BE2C (cell line): Measurements from ENCODE around the gene CFAP210.
A peak's percentile ranks its signal among the peaks of the same experiment; 100 is the strongest.
"Not testable (repeated sequence)": the region's sequence is repeated elsewhere in the genome, so short reads cannot be mapped to it uniquely, and the experiment has no call there.

ENCODE experiments used
- DNase-seq: peaks from one replicate; pipeline ENCODE4 v3.0.0-alpha.2; 2020
- H3K27me3 ChIP-seq: fragments of 250-450 bp; sonication (Bioruptor Pico); 2 replicates; pipeline ENCODE4 v1.5.1; 2020; ENCODE audit warnings: mild to moderate bottlenecking
- H3K36me3 ChIP-seq: fragments of 250-450 bp; sonication (Bioruptor Pico); 2 replicates; pipeline ENCODE4 v1.5.1; 2020; ENCODE audit warnings: mild to moderate bottlenecking
- H3K4me1 ChIP-seq: fragments of 250-450 bp; sonication (Bioruptor Pico); 2 replicates; pipeline ENCODE4 v1.5.1; 2020
- H3K4me3 ChIP-seq: 2 replicates; pipeline ENCODE4 v1.5.1; 2011; ENCODE audit warnings: low read depth, low read length
- H3K9me3 ChIP-seq: fragments of 250-450 bp; sonication (Bioruptor Pico); 2 replicates; pipeline ENCODE4 v1.5.1; 2020
- CTCF ChIP-seq: IDR thresholded peaks from 2 replicates; pipeline ENCODE4 v1.5.1; 2012; ENCODE audit warnings: mild to moderate bottlenecking, low read depth, low read length

CFAP210 gene

GRCh38 chr2:169694894-169695260 is 672 bp upstream of the CFAP210 start:
- no peaks in the 10 kb centered on the region for H3K27me3 ChIP-seq
- DNase-seq, result no peak
- H3K36me3 ChIP-seq, result no peaks in the 10 kb centered on the region
- H3K4me3 ChIP-seq, result peak overlapping the region; percentile 78
- H3K9me3 ChIP-seq, result no peaks in the 10 kb centered on the region
- no peak for TF ChIP-seq CTCF
- H3K4me1 ChIP-seq, result no peaks in the 10 kb centered on the region

DNA sequence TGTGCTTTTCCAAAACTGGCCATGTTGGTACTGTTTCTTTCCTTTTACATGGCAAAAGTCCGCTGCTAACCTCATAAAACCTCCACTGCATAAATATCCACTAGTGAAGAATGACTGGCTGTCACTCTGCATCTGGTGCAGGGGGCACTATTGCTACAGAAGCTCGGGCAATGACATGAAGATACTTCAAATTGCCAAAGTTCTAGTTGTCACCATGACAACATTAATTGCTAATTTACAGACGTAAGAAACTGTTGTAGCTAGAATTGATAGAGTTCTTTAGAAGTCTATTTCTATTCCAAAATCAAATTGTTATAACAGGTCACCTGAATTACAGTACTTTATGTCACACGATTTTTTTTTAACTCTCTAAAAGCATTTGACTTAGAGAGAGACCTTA is 845 bp downstream of the CFAP210 start:
- peak; percentile 51 for TF ChIP-seq CTCF
- Histone ChIP-seq H3K4me3 (peak overlapping the region; percentile 78), H3K36me3 (no peaks in the 10 kb centered on the region), H3K4me1 (no peaks in the 10 kb centered on the region), H3K27me3 (no peaks in the 10 kb centered on the region), H3K9me3 (no peaks in the 10 kb centered on the region)
- DNase-seq, result peak; percentile 16

GRCh38 chr2:169692718-169693117 is 1.5 kb downstream of the CFAP210 start:
- DNase-seq, result no peak
- no peak for TF ChIP-seq CTCF

DNA sequence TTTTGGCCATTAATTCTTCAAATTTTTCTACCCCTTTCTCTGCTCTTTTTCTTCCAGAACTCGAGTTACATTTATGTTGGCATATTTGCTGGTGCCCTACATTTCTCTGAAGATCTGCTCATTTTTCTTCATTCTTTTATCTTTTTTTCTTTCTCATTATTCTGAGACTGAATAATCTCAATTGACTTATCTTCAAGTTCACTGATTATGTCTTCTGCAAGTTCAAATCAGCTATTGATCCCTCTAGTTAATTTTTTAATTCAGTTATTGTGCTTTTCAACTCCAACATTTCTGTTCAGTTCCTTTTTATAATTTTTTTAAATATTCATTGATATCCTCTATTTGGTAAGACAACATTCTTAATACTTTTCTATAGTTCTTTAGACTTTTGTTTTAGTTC is 3.2 kb downstream of the CFAP210 start:
- H3K4me3 ChIP-seq, result no peak overlapping the region
- H3K36me3 ChIP-seq, result no peaks in the 10 kb centered on the region
- no peak for DNase-seq
- TF ChIP-seq CTCF, result no peak
- no peaks in the 10 kb centered on the region for H3K27me3 ChIP-seq
- no peaks in the 10 kb centered on the region for H3K4me1 ChIP-seq
- H3K9me3 ChIP-seq, result no peaks in the 10 kb centered on the region

More at GRCh38 chr2:169692718-169693117, 1.5 kb downstream of the CFAP210 start:
- no peaks in the 10 kb centered on the region for H3K9me3 ChIP-seq
- H3K4me1 ChIP-seq, result no peaks in the 10 kb centered on the region
- no peaks in the 10 kb centered on the region for H3K36me3 ChIP-seq
- no peak overlapping the region for H3K4me3 ChIP-seq
- H3K27me3 ChIP-seq, result no peaks in the 10 kb centered on the region

DNA sequence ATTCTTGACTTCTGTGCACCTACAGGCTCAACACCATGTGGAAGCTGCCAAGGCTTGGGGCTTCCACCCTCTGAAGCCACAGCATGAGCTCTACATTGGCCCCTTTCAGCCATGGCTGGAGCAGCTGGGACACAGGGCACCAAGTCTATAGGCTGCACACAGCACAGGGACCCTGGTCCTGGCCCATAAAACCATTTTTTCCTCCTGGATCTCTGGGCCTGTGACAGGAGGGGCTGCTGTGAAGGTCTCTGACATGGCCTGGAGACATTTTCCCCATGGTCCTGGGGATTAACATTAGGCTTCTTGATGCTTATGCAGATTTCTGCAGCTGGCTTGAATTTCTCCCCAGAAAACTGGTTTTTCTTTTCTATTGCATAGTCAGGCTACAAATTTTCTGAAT is 6.3 kb downstream of the CFAP210 start:
- not testable (repeated sequence) for H3K4me3 ChIP-seq, H3K27me3 ChIP-seq, H3K4me1 ChIP-seq, H3K9me3 ChIP-seq, DNase-seq, H3K36me3 ChIP-seq

GRCh38 chr2:169686825-169687224 is 7.4 kb downstream of the CFAP210 start:
- not testable (repeated sequence) for H3K4me3 ChIP-seq, DNase-seq

GRCh38 chr2:169684712-169685111 is 9.5 kb downstream of the CFAP210 start:
- not testable (repeated sequence) for DNase-seq, H3K36me3 ChIP-seq, H3K27me3 ChIP-seq, H3K4me1 ChIP-seq, H3K4me3 ChIP-seq, H3K9me3 ChIP-seq

More at GRCh38 chr2:169686825-169687224, 7.4 kb downstream of the CFAP210 start:
- not testable (repeated sequence) for H3K4me1 ChIP-seq, H3K9me3 ChIP-seq, H3K27me3 ChIP-seq, H3K36me3 ChIP-seq

- Histone ChIP-seq H3K9me3 (no peaks in the 10 kb centered on the region), H3K27me3 (no peaks in the 10 kb centered on the region), H3K4me1 (no peaks in the 10 kb centered on the region), H3K36me3 (no peaks in the 10 kb centered on the region), H3K4me3 (no peak overlapping the region)
- no peak for DNase-seq
- TF ChIP-seq CTCF, result no peak
Observed at GRCh38 chr2:169684135-169684565, 10.1 kb downstream of the CFAP210 start.
